Fibroblast of lung (primary cell): ENCODE measurements around the gene PMP22. TPM values are rescaled to one million over a fixed set of nuclear protein-coding genes. Genes with fewer than 3 reads are reported as not detected.

Experiments used
- DNase-seq, 2 donors: peaks; one replicate each; pipeline versions ENCODE4 v3.0.0 to v3.0.0-alpha.2; 2010; ENCODE audit warnings: low read depth in 2 of 2
- H2AFZ ChIP-seq: 2 replicates; pipeline ENCODE4 v1.5.1; 2012; ENCODE audit warnings: low read length, control low read depth, inconsistent platforms
- H3K27ac ChIP-seq: 2 replicates; pipeline ENCODE4 v1.5.1; 2011; ENCODE audit warnings: low read length, control low read depth; ENCODE audit not compliant: insufficient read depth
- H3K27me3 ChIP-seq: 2 replicates; pipeline ENCODE4 v1.5.1; 2011; ENCODE audit warnings: mild to moderate bottlenecking, low read length; ENCODE audit not compliant: control insufficient read depth, insufficient read depth
- H3K36me3 ChIP-seq: 2 replicates; pipeline ENCODE4 v1.5.1; 2011; ENCODE audit warnings: low read length; ENCODE audit not compliant: control insufficient read depth, insufficient read depth
- H3K4me1 ChIP-seq: 2 replicates; pipeline ENCODE4 v1.5.1; 2011; ENCODE audit warnings: low read length; ENCODE audit not compliant: control insufficient read depth, insufficient read depth; ENCODE audit errors: extremely low read depth
- H3K4me2 ChIP-seq: 2 replicates; pipeline ENCODE4 v1.5.1; 2011; ENCODE audit warnings: low read length, control low read depth; ENCODE audit not compliant: insufficient read depth; ENCODE audit errors: extremely low read depth
- H3K4me3 ChIP-seq, 4 experiments: fragments of 200-600 bp in 1 of 4; sonication (generic) in 1 of 4; replicated peaks in 1 of 4; 2 replicates each; pipeline ENCODE4 v1.5.1; 2011 to 2016; ENCODE audit warnings: low read length in 4 of 4, low read depth in 3 of 4, mild to moderate bottlenecking in 3 of 4, control low read depth in 2 of 4, inconsistent platforms in 1 of 4, mixed read lengths in 1 of 4; ENCODE audit not compliant: insufficient read depth in 1 of 4; ENCODE audit errors: control extremely low read depth in 1 of 4
- H3K79me2 ChIP-seq: 2 replicates; pipeline ENCODE4 v1.5.1; 2012; ENCODE audit warnings: mild to moderate bottlenecking, low read length, inconsistent platforms; ENCODE audit not compliant: control insufficient read depth, insufficient read depth
- H3K9ac ChIP-seq: 2 replicates; pipeline ENCODE4 v1.5.1; 2011; ENCODE audit warnings: mild to moderate bottlenecking, low read length, control low read depth; ENCODE audit not compliant: insufficient read depth
- H3K9me3 ChIP-seq: 2 replicates; pipeline ENCODE4 v1.5.1; 2012; ENCODE audit warnings: low read depth, low read length; ENCODE audit not compliant: control insufficient read depth, insufficient read depth
- H4K20me1 ChIP-seq: 2 replicates; pipeline ENCODE4 v1.5.1; 2011; ENCODE audit warnings: low read length; ENCODE audit not compliant: control insufficient read depth, insufficient read depth; ENCODE audit errors: extremely low read depth
- EZH2 ChIP-seq: IDR thresholded peaks from 2 replicates; pipeline ENCODE4 v1.5.1; 2012; ENCODE audit warnings: low read length, control low read depth, mild to moderate bottlenecking; ENCODE audit errors: missing control alignments
- polyA plus RNA-seq, 2 donors: library from polyadenylated mRNA; depleted of rRNA in 1 of 2; stranded (reverse) in 1 of 2; unstranded in 1 of 2; fragments of >200 nt; gene quantifications; 2 replicates each; pipeline ENCODE4 v1.2.1, GENCODE V29; 2011 to 2012; ENCODE audit warnings: missing spikeins in 1 of 2
- total RNA-seq: library from RNA; depleted of rRNA; stranded (reverse); fragments of >200 nt; gene quantifications from 2 replicates; pipeline ENCODE4 v1.2.1, GENCODE V29; 2014
- TF ChIP-seq, protein P1 (sequence below), 2 donors: IDR thresholded peaks in 1 of 2; conservative IDR thresholded peaks in 1 of 2; 1 replicate in 1 of 2; 2 replicates in 1 of 2; pipeline ENCODE4 v1.5.1; 2011 to 2012; ENCODE audit warnings: low read length in 2 of 2, control low read depth in 1 of 2, inconsistent platforms in 1 of 2, low read depth in 1 of 2, mild to moderate bottlenecking in 1 of 2

The PMP22 gene
- total and polyA plus RNA-seq, 2 donors (not counting 1 experiment from before 2014, with no cell fraction given), result 74.0 to 269 TPM

DNA sequence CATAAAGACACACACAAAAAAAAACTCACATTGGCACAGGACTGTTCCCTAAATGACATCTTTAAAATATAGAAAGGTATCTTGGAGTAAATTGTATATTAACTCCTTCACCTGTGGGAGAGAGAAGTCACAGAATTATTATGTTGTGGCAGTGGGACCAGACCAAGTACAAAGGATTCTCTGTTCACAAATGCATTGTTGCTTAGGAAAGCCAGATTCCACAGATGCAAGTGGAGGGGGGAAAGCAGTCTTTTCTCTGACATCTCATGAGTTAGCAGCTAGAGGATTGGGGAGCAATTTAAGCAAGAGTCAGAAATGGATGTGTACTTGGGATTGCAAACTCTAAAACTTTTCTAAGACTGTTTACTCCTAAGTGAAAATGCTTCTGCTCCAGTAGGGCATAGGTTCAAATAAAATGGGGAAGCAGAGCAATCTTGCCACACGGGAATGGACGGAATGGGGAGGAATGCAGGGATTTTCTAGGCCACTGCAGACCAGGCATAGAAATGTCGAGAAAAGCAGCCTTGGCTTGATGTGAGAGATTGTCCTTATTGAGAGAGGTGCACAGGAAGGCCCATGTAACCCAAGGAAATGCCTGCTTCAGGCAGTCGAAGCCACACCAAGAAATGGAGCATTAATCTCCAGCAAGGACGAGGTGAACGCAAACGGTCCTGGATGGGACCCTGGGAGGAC lies 4.1 kb upstream of the PMP22 start:
- Histone ChIP-seq H4K20me1 (no peaks in the 10 kb centered on the region), H3K36me3 (no peaks in the 10 kb centered on the region), H3K9me3 (no peaks in the 10 kb centered on the region), H3K9ac (no peak overlapping the region), H3K4me2 (no peak overlapping the region), H3K27ac (no peak overlapping the region), H2AFZ (no peak overlapping the region), H3K79me2 (no peaks in the 10 kb centered on the region), H3K4me1 (peaks cover 12% of the 10 kb centered on the region), H3K27me3 (peaks cover 5% of the 10 kb centered on the region), H3K4me3 (no peak overlapping the region)
- no peak for TF ChIP-seq EZH2
- TF ChIP-seq, protein P1, sequence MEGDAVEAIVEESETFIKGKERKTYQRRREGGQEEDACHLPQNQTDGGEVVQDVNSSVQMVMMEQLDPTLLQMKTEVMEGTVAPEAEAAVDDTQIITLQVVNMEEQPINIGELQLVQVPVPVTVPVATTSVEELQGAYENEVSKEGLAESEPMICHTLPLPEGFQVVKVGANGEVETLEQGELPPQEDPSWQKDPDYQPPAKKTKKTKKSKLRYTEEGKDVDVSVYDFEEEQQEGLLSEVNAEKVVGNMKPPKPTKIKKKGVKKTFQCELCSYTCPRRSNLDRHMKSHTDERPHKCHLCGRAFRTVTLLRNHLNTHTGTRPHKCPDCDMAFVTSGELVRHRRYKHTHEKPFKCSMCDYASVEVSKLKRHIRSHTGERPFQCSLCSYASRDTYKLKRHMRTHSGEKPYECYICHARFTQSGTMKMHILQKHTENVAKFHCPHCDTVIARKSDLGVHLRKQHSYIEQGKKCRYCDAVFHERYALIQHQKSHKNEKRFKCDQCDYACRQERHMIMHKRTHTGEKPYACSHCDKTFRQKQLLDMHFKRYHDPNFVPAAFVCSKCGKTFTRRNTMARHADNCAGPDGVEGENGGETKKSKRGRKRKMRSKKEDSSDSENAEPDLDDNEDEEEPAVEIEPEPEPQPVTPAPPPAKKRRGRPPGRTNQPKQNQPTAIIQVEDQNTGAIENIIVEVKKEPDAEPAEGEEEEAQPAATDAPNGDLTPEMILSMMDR (conservative IDR thresholded peaks at IDR 0.05 in 1 of 2, IDR thresholded peaks at IDR 0.05 in 1 of 2; ENCODE audit: low read depth in 1 of 2, low read length in 2 of 2), result no peak
- no peak for DNase-seq

DNA sequence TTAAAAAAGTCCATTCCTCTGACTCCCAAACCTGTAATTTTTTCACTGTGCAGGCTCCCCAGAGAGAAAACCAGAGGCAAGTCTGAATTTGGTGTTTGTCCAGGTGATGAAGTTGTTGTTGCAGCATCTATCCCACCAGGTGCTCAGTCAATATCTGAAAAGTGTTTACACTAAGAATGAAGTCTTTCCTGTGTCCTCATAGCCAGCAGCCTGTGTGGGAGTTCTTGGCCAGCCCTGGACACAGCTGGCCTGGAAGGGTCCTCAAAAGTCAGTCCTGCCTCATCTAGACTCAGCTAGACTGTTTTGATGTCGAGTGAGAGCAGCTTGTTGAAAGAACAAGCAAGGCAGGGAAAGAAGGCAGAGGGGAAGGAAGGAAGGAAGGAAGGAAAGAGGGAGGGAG lies 3.3 kb upstream of the PMP22 start:
- H3K4me2 ChIP-seq, result no peak overlapping the region
- no peaks in the 10 kb centered on the region for H3K36me3 ChIP-seq
- no peak overlapping the region for H3K9ac ChIP-seq
- no peaks in the 10 kb centered on the region for H4K20me1 ChIP-seq
- peaks cover 5% of the 10 kb centered on the region for H3K27me3 ChIP-seq
- no peak for TF ChIP-seq EZH2
- TF ChIP-seq, protein P1 (conservative IDR thresholded peaks at IDR 0.05 in 1 of 2, IDR thresholded peaks at IDR 0.05 in 1 of 2; ENCODE audit: low read depth in 1 of 2, low read length in 2 of 2), result no peak
- no peaks in the 10 kb centered on the region for H3K9me3 ChIP-seq
- DNase-seq, result peak in 1 of 2 donors; percentile 26
- H3K4me3 ChIP-seq, result no peak overlapping the region
- peaks cover 9% of the 10 kb centered on the region for H3K4me1 ChIP-seq
- H3K27ac ChIP-seq, result no peak overlapping the region
- no peak overlapping the region for H2AFZ ChIP-seq
- H3K79me2 ChIP-seq, result no peaks in the 10 kb centered on the region

DNA sequence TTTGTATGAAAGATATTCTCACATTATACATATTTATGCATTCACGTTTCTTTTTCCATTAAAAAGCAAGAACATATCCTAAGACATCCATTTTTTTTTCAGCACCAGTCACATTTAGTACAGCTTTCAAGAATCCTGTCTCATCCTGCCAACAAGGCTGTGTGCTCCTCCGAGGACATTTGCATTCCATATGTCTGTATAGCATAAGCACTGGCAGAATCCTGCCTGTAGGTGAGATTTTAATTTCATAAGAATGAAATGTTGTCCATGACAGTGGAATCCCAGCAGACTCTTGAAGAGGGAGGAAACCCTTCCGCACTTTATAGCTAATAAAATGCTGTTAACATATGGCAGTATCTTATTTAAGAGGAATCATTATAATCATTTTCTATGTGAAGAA lies 2.9 kb upstream of the PMP22 start:
- H3K27me3 ChIP-seq, result peaks cover 5% of the 10 kb centered on the region
- no peaks in the 10 kb centered on the region for H3K9me3 ChIP-seq
- no peak overlapping the region for H3K27ac ChIP-seq
- no peak for DNase-seq
- H3K79me2 ChIP-seq, result no peaks in the 10 kb centered on the region
- peaks cover 8% of the 10 kb centered on the region for H3K4me1 ChIP-seq
- no peak overlapping the region for H2AFZ ChIP-seq
- no peak overlapping the region for H3K4me2 ChIP-seq
- no peak overlapping the region for H3K9ac ChIP-seq
- TF ChIP-seq, protein P1 (conservative IDR thresholded peaks at IDR 0.05 in 1 of 2, IDR thresholded peaks at IDR 0.05 in 1 of 2; ENCODE audit: low read depth in 1 of 2, low read length in 2 of 2), result no peak
- TF ChIP-seq EZH2, result no peak
- H3K4me3 ChIP-seq, result no peak overlapping the region
- H4K20me1 ChIP-seq, result no peaks in the 10 kb centered on the region
- H3K36me3 ChIP-seq, result no peaks in the 10 kb centered on the region
